NCI-H2107 (cell line): Measurements from ENCODE around the gene STAT4.

Source experiments
- DNase-seq: peaks from one replicate; lab custom pipeline; 2025; lab: John Stamatoyannopoulos, UW

Gene STAT4

GRCh38 chr2:191176305-191176704 lies 25.5 kb upstream of the STAT4 start:
- no peak for DNase-seq

GRCh38 chr2:191174442-191174841 lies 23.6 kb upstream of the STAT4 start:
- DNase-seq = no peak

- DNase-seq = no peak
Observed at GRCh38 chr2:191173206-191173605, 22.4 kb upstream of the STAT4 start.

GRCh38 chr2:191171708-191172355 lies 21.0 kb upstream of the STAT4 start:
- no peak for DNase-seq

GRCh38 chr2:191171286-191171685 lies 20.5 kb upstream of the STAT4 start:
- DNase-seq = no peak

GRCh38 chr2:191170773-191171172 lies 20.0 kb upstream of the STAT4 start:
- DNase-seq = no peak

GRCh38 chr2:191170301-191170636 lies 19.5 kb upstream of the STAT4 start:
- no peak for DNase-seq

GRCh38 chr2:191169456-191170300 lies 18.9 kb upstream of the STAT4 start:
- no peak for DNase-seq

- DNase-seq = no peak
Observed at GRCh38 chr2:191167766-191168165, 17.0 kb upstream of the STAT4 start.

GRCh38 chr2:191166756-191167445 lies 16.1 kb upstream of the STAT4 start:
- DNase-seq = no peak

GRCh38 chr2:191166111-191166755 lies 15.4 kb upstream of the STAT4 start:
- peak; percentile 40 for DNase-seq

GRCh38 chr2:191165176-191165643 lies 14.4 kb upstream of the STAT4 start:
- no peak for DNase-seq

- DNase-seq = no peak
Observed at GRCh38 chr2:191158747-191159146, 8.0 kb upstream of the STAT4 start.

- DNase-seq = no peak
Observed at GRCh38 chr2:191158193-191158592, 7.4 kb upstream of the STAT4 start.

GRCh38 chr2:191155608-191156071 lies 4.8 kb upstream of the STAT4 start:
- DNase-seq = no peak

- no peak for DNase-seq
Observed at GRCh38 chr2:191153716-191154115, 2.9 kb upstream of the STAT4 start.

- DNase-seq = no peak
Observed at GRCh38 chr2:191152482-191153240, 1.9 kb upstream of the STAT4 start.

- DNase-seq = no peak
Observed at GRCh38 chr2:191151331-191151730, 537 bp upstream of the STAT4 start.

- DNase-seq = no peak
Observed at GRCh38 chr2:191150230-191150599, 579 bp downstream of the STAT4 start.

- DNase-seq = no peak
Observed at GRCh38 chr2:191149391-191149790, 1.4 kb downstream of the STAT4 start.

- DNase-seq = no peak
Observed at GRCh38 chr2:191148791-191149190, 2.0 kb downstream of the STAT4 start.

GRCh38 chr2:191148281-191148680 lies 2.5 kb downstream of the STAT4 start:
- DNase-seq = no peak
